Fibroblast of pulmonary artery (primary cell): ENCODE measurements around the gene EPSTI1.
A peak's percentile ranks its signal among the peaks of the same experiment; 100 is the strongest.

Experiments
- DNase-seq: peaks from one replicate; pipeline ENCODE4 v3.0.0-alpha.2; 2010; ENCODE audit warnings: low read depth
- H3K4me3 ChIP-seq: replicated peaks from 2 replicates; pipeline ENCODE4 v1.5.1; 2011; ENCODE audit warnings: low read depth, mild to moderate bottlenecking, control low read depth, low read length, moderate library complexity
- CTCF ChIP-seq: IDR thresholded peaks from 2 replicates; pipeline ENCODE4 v1.5.1; 2011; ENCODE audit warnings: mild to moderate bottlenecking, control low read depth, low read length, inconsistent platforms; ENCODE audit errors: missing control alignments

Gene EPSTI1

DNA sequence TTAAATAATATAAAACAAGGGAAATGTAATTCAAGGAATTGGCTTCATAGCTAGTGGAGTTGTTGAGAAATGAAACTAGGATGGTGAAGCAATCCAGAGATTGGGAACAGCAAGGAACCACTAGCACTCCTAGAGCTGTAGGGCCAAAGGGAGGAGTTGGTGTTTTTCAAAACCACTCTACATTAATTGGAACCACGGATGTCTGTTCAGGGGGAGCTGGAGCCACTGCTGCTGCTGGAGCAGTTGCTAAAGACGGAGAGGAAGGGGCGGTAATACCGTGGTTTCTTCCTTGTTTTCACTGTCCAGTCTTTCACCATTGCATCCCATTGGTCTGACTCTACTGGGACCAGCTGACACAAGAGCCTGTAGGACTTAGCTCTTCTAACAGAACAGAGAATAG, 39.8 kb upstream of the EPSTI1 start:
- H3K4me3 ChIP-seq: no peak overlapping the region
- DNase-seq: peak; percentile 39
- no peak for TF ChIP-seq CTCF

DNA sequence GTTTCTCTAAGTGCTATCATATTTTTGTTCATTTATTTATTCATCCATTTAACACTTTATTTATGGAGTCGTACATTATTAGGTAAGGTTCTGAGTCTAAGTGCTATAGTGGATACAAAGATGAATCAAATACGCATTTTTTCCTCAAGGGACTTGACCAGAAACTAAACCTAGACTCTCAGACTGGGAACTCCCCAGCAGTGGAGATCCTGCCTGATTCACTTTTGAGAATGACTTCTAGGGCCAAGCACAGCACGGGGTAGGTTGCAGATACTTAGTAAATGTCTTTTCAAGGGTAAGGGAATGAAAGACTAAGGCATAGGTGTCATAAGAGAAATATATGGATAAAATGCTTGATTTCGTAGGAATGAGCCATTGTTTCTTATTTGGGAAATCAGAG, 38.5 kb upstream of the EPSTI1 start:
- H3K4me3 ChIP-seq: no peak overlapping the region
- no peak for DNase-seq
- TF ChIP-seq CTCF: no peak

DNA sequence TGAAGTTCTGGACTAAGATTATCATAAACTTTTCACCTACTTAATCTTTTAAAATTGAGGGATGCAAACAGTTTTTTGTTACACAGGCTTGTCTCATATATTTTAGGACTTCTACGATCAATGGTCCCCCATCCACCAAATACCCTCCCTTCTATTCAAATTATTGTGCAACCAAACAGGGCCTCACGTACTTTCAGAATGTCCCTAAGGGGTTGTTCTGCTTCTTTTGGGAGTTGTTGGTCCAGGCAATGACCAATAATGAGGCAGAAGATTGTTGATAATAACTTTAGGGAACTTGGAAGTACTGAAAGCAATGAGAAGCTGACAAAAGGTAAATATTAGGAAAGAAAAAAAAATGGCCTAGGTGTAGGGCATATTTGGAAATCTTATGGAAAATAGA, 34.2 kb upstream of the EPSTI1 start:
- no peak overlapping the region for H3K4me3 ChIP-seq
- TF ChIP-seq CTCF: no peak
- no peak for DNase-seq

DNA sequence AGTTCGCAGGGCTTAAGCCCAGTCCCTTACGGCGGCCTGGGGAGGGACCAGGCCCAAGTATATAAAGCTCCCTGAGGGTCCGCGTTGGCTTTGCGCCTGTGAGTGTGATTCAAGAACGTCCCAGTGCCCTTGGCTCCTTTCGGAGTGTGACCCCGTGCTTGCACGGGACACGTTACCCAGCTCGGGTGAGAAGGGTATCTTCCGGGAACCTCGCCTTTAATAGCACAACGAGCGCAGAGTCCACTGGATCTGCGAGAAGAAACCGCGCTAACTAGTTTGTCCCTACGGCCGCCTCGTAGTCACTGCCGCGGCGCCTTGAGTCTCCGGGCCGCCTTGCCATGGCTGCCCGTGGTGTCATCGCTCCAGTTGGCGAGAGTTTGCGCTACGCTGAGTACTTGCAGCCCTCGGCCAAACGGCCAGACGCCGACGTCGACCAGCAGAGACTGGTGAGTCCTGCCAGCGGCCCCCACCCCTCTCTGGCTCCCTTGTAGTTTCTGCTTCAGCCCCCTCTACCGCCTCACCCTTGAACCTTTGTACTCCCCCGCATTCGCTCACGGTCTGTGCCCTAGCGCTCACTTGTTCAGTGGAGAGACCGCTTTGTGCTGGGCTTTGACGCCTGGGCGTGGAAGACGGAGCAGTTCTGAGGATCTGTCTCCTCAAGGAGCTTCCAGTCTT, 31.4 kb upstream of the EPSTI1 start, which contains the start of gene DNAJC15:
Gene DNAJC15, plus strand, starts transcription at position 298 of the 675 bp plus-strand sequence. Its CDS starts 41 bp downstream, at position 339.
- peak within 1 kb of the TSS; percentile 65 for H3K4me3 ChIP-seq
- TF ChIP-seq CTCF: peak; percentile 1
- DNase-seq: peak; percentile 88

DNA sequence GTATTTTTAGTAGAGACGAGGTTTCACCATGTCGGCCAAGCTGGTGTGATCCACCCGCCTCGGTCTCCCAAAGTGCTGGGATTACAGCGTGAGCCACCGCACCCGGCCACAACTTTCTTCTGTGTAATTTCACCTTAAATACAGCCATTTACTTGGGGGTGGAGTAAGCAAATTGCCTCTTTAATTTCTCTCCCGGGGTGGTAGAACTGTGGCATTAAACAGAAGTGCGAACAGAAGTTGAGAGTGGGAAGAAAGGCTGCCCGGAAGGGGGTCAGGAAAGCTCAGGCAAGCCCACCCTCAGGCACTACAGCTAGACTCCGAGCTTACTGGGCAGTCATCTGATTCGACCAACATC, 30.9 kb upstream of the EPSTI1 start:
- peak overlapping the region; percentile 65 for H3K4me3 ChIP-seq
- no peak for DNase-seq
- no peak for TF ChIP-seq CTCF

GRCh38 chr13:43021926-43022670, 30.1 kb upstream of the EPSTI1 start:
- H3K4me3 ChIP-seq: no peak overlapping the region
- TF ChIP-seq CTCF: no peak
- DNase-seq: peak; percentile 57

DNA sequence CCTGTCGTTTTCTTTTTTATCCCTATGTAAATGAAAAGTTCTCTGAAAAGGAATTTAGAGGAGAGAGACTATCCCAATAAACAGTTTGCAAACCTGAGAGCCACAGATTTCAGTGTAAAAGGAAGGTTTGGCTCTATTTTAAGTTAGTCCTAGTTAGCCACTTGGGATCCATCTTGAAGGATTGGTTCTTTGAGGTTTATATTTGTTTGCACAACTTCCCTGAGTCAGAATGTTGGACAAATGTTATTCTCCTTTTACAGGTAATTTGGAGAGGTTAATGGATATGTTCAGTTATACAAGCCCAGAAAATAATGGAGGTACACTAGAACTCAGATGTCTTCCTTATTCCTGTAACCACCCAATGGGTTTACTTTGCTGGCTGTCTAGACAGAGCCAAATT, 28.8 kb upstream of the EPSTI1 start:
- no peak for TF ChIP-seq CTCF
- no peak for DNase-seq
- H3K4me3 ChIP-seq: no peak overlapping the region
